OCI-LY3 (cell line): ENCODE results near the gene CEP131.

Source experiments
- CTCF ChIP-seq: fragments of 200-600, 300-600 bp; sonication (generic); IDR thresholded peaks from 2 replicates; pipeline ENCODE4 v1.5.1; 2014; ENCODE audit warnings: antibody characterized with exemption, low read length, low read depth
- EZH2phosphoT487 ChIP-seq: fragments of 200-600 bp; shearing (Covaris generic); IDR thresholded peaks from 2 replicates; pipeline ENCODE4 v1.6.1; 2018; ENCODE audit warnings: antibody characterized with exemption, mixed run types, low read depth

- TF ChIP-seq CTCF, result no peak
- TF ChIP-seq EZH2phosphoT487, result no peak
Observed at GRCh38 chr17:81190591-81190990, 32.2 kb downstream of the CEP131 start.
